Activated T-cell treated with anti-CD3 and anti-CD28 coated beads for 1 hour (primary cell): ENCODE data around the gene PRKAG2.

Experiments used
- DNase-seq: peaks from one replicate; pipeline ENCODE4 v3.0.0-alpha.2; 2020; ENCODE audit warnings: low read depth

The PRKAG2 gene

GRCh38 chr7:151611878-151612277 is 265.0 kb downstream of the PRKAG2 start:
- no peak for DNase-seq

- DNase-seq: no peak
These were observed 265.9 kb downstream of the PRKAG2 start for GRCh38 chr7:151611041-151611440.

GRCh38 chr7:151608031-151608551 is 268.8 kb downstream of the PRKAG2 start:
- DNase-seq: no peak

GRCh38 chr7:151607464-151607867 is 269.4 kb downstream of the PRKAG2 start:
- DNase-seq: no peak

- DNase-seq: no peak
These were observed 273.0 kb downstream of the PRKAG2 start for GRCh38 chr7:151603951-151604350.

GRCh38 chr7:151601521-151602305 is 275.2 kb downstream of the PRKAG2 start:
- DNase-seq: no peak

- no peak for DNase-seq
These were observed 276.6 kb downstream of the PRKAG2 start for GRCh38 chr7:151600331-151600730.

- DNase-seq: no peak
These were observed 277.3 kb downstream of the PRKAG2 start for GRCh38 chr7:151599401-151600227.

- DNase-seq: no peak
These were observed 279.1 kb downstream of the PRKAG2 start for GRCh38 chr7:151597541-151598444.

- DNase-seq: no peak
These were observed 281.1 kb downstream of the PRKAG2 start for GRCh38 chr7:151595702-151596350.

- DNase-seq: no peak
These were observed 283.9 kb downstream of the PRKAG2 start for GRCh38 chr7:151592868-151593486.

- no peak for DNase-seq
These were observed 284.6 kb downstream of the PRKAG2 start for GRCh38 chr7:151592330-151592729.

- DNase-seq: no peak
These were observed 285.0 kb downstream of the PRKAG2 start for GRCh38 chr7:151591866-151592265.

GRCh38 chr7:151590850-151591771 is 285.8 kb downstream of the PRKAG2 start:
- DNase-seq: no peak

GRCh38 chr7:151590071-151590849 is 286.7 kb downstream of the PRKAG2 start:
- no peak for DNase-seq

GRCh38 chr7:151588982-151589381 is 287.9 kb downstream of the PRKAG2 start:
- DNase-seq: no peak

- no peak for DNase-seq
These were observed 290.2 kb downstream of the PRKAG2 start for GRCh38 chr7:151586531-151587260.

GRCh38 chr7:151585744-151586393 is 291.0 kb downstream of the PRKAG2 start:
- DNase-seq: no peak
